Anterior cingulate cortex (tissue), 58 donors: ENCODE results near the gene CLEC2B.

Experiments
- DNase-seq, 58 donors: peaks; one replicate each; lab custom pipeline; 2025; lab: John Stamatoyannopoulos, UW

Gene CLEC2B

DNA sequence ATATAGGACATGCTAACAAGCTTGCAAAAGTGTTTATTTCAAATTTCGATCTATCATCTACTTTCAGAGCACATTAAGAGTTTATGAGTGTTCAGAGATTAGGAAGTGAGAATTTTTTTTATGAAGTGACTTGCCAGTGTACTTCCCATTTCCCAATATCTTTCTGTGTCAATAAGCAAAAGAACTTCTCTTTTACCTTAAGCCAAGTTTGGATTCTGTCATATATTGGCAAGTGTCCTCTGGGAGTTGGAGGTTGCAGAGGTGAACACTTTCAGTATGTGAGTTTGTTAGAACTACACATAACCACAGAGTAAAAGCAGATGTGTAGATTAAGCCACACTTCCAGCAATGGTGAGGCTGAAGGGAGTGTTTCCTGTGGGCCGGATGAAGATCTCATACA lies 58.5 kb downstream of the CLEC2B start:
- no peak for DNase-seq

GRCh38 chr12:9809866-9810265 lies 59.3 kb downstream of the CLEC2B start:
- DNase-seq = no peak

DNA sequence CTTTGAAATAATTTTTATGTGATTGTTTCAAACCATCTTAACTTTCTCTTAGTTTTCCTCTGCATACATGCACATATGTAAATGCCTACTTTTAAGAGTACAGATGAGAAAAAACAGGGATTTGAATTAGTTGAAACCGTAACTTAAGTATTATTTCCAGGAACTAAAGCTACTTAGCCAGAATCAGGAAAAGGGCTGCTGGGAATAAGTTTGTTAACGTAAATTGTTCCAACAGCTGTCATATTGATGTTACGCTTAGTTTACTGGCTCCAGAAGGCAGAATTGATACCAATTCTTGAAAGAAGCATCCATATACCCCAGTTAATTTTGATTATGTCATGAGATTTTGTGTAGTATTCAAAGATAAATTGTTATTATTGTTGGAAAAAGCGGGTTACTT lies 59.8 kb downstream of the CLEC2B start:
- DNase-seq = no peak

DNA sequence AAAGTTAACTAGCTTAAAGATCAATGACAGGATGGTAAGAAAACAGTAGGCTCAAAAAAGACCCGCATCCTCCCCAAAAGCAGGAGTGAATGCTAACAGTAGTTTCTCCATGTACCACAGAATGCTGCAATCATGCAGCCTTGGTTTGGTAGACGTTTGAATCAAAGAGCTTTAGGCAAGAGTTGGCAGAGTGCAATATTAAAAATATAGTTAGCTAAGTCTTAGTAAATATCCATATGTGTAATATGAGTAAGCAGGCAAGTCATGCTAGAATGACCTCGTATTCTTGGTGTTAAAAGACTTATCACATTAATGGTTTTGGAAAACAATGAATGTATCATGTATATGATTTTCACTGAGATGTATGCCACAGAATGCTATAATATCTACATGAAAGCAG lies 60.6 kb downstream of the CLEC2B start:
- no peak for DNase-seq

- no peak for DNase-seq
Measured at GRCh38 chr12:9806714-9807113, 62.4 kb downstream of the CLEC2B start.

DNA sequence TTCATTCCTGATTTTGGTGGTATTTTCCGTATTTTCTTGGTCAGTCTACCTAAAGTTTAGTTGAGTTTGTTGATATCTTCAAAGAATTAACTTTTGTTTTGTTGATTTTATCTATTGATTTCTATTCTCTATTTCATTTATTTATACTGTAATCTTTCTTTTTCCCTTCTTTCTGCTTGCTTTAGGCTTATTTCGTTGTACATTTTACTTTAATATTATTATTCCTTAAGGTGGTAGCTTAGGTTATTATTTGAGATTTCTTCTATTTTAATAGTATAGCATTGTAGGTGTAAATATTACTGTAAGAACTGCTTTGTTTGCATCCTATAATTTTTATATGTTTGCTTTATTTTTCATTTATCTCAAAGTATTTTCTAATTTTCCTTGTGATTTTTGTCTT lies 63.3 kb downstream of the CLEC2B start:
- DNase-seq = no peak
